HL-60 (cell line): ENCODE results near the gene SLC22A13.
"Not testable (repeated sequence)": the region's sequence is repeated elsewhere in the genome, so short reads cannot be mapped to it uniquely, and the experiment has no call there.

ENCODE experiments used
- CTCF ChIP-seq: IDR thresholded peaks from one replicate; pipeline ENCODE4 v1.5.1; 2011; ENCODE audit warnings: low read length, control low read depth, inconsistent platforms; ENCODE audit not compliant: insufficient read depth
- POLR2AphosphoS5 ChIP-seq: IDR thresholded peaks from 2 replicates; pipeline ENCODE4 v1.6.1; 2012; ENCODE audit warnings: low read depth

- not testable (repeated sequence) for TF ChIP-seq CTCF, POLR2AphosphoS5
These were observed 55.0 kb downstream of the SLC22A13 start for GRCh38 chr3:38320638-38321037.
